NCI-H2029 treated with DMSO at 0.1 percent for 48 hours (cell line): ENCODE results near the gene CENPVL2.
"Not testable (repeated sequence)": the region's sequence is repeated elsewhere in the genome, so short reads cannot be mapped to it uniquely, and the experiment has no call there.

ENCODE experiments used
- DNase-seq: peaks from one replicate; lab custom pipeline; 2025; lab: John Stamatoyannopoulos, UW

The CENPVL2 gene

GRCh38 chrX:51682720-51683062, at the start of gene CENPVL2:
TSS of gene CENPVL2 (minus strand) at chrX:51682831. CDS start at chrX:51682831, 0 bp downstream.
- not testable (repeated sequence) for DNase-seq

GRCh38 chrX:51728202-51728601, 45.6 kb upstream of the CENPVL2 start:
- no peak for DNase-seq

DNA sequence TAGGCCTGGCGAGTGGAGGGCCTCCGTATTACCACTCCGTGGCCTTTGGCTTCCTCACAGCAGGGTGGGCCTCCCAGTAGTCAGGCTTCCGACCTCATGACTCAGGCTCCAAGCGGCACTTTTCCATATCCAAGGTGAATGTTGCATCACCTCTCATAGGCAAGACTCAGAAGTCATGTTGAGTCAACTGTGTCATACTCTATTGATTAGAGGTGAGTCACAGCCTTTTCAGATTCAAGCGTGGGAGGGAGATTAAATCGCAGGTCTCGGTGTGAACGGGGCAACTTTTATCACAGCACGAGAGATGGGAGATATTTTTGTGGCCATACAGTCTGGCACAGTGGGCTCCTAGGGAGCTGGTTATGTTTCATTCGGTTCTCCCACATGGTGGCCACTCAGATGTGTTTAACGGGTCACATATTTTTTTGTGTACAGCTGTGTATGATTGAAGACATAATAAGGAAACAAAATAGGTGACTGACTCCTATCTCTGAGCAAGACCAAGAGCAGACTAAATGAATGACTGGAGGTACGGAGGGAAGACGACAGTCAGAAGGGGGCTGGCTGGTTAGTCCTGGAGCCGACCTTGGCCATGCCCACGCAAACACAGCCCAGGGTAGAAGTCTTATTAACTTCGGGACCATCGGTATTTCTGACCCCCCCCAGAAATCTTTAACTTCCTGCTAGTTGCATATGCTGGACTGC, 30.5 kb upstream of the CENPVL2 start:
- DNase-seq, result not testable (repeated sequence)

DNA sequence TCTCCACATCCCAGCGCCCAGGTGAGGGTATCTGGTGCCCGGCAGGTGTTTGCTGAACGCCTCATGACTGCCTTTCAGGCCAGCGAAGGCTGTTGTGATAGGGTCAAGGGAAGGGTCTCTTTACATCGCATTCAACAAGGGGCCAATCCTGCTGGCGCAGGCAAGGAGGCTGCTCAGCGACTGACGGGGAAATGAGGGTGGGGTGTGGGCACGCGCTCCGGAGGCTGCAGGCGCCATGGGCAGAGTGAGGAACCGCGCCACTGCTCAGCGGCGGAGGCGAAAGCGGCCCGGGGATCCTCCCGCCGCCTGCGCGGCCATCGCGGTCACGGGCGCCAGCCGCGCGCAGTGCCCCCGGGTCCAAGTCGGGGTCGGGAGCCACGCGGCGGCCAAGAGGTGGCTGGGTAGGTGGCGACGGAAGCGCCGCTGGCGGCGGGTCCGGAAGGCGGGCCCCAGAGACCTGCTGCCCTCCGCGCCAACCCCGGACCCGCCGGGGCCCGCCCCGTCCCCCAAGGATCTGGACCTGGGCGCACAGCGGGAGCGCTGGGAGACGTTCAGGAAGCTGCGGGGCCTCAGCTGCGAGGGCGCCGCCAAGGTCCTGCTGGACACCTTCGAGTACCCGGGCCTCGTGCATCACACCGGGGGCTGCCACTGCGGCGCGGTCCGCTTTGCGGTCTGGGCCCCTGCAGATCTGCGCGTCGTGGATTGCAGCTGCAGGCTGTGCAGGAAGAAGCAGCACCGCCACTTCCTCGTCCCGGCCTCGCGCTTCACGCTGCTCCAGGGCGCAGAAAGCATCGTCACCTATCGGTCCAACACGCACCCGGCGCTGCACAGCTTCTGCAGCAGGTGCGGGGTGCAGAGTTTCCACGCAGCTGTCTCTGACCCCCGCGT, 27.9 kb upstream of the CENPVL2 start, which contains the start of gene CENPVL1:
CENPVL1 (plus strand) TSS at position 236 of the 888 bp plus-strand sequence; CDS start at position 236, 0 bp downstream.
- DNase-seq, result not testable (repeated sequence)

DNA sequence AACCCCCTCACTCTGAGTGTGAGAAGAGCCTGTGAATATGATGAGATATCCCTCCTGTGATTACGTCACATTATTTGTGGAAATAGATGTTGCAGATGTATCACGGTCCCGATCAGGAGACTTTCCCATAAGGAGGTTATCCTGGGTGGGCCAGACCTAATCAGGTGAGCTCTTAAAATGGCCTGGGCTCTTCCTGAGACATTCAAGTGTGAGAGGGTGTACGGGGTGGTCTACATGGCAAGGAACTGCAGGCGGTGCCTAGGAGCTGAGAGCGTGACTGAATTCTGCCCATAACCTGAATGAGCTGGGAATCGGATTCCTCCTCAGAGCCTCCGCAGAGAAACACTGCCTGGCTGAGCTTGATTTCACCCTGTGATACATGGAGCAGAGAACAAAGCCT, 14.8 kb upstream of the CENPVL2 start:
- no peak for DNase-seq

- no peak for DNase-seq
These were observed 11.6 kb upstream of the CENPVL2 start for GRCh38 chrX:51694254-51694653.

DNA sequence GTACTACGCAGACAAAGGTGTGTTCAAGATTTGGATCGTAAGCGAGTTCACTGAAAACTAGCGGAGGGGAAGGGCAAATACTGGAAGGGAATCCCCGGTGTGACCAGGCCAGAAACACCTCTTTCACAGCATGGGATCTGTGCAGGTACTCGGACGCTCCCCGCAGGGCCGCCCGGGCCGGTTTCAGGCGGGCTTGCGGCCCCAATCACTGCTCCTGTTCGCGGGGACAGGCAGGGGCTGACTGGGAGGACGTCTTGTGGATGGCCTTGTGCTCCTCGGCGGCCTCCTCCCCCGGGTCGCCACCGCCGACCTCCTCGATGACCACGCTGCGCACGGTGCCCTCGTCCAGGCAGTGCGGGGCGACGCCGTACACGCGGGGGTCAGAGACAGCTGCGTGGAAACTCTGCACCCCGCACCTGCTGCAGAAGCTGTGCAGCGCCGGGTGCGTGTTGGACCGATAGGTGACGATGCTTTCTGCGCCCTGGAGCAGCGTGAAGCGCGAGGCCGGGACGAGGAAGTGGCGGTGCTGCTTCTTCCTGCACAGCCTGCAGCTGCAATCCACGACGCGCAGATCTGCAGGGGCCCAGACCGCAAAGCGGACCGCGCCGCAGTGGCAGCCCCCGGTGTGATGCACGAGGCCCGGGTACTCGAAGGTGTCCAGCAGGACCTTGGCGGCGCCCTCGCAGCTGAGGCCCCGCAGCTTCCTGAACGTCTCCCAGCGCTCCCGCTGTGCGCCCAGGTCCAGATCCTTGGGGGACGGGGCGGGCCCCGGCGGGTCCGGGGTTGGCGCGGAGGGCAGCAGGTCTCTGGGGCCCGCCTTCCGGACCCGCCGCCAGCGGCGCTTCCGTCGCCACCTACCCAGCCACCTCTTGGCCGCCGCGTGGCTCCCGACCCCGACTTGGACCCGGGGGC, 567 bp downstream of the CENPVL2 start:
- not testable (repeated sequence) for DNase-seq

GRCh38 chrX:51679689-51680433, 2.8 kb downstream of the CENPVL2 start:
- DNase-seq, result not testable (repeated sequence)

GRCh38 chrX:51665981-51666380, 16.6 kb downstream of the CENPVL2 start:
- no peak for DNase-seq

GRCh38 chrX:51643377-51643776, 39.3 kb downstream of the CENPVL2 start:
- DNase-seq, result no peak

- no peak for DNase-seq
These were observed 41.1 kb downstream of the CENPVL2 start for GRCh38 chrX:51641421-51642021.

DNA sequence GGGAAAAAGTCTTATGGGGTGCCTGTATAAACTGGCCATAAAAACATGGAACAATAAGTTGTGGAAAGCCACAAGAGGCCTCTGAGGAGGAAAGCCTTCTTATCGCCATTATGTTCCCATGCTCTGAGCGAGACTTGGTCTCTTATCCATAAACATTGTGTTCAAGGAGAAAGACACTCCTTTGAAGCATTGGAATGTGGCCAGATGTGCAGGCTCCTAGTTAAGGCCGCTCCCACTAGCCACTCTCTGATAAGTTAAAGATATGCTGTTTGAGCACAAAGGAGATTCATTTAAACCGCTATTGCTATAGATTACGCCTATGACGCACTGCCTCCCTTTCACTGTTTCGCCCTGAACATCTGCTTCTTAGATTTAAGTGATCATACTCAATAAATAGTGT, 46.1 kb downstream of the CENPVL2 start:
- DNase-seq, result not testable (repeated sequence)
